Lower leg skin (tissue), 3 donors: ENCODE measurements around the gene ATP4A.

Source experiments
- CTCF ChIP-seq, 3 donors: fragments of 450-650 bp; IDR thresholded peaks; one replicate each; pipeline ENCODE4 v1.5.1; 2016; ENCODE audit warnings: antibody characterized with exemption in 3 of 3, mild to moderate bottlenecking in 3 of 3, moderate library complexity in 2 of 3
- POLR2A ChIP-seq, 2 donors: fragments of 450-650 bp; IDR thresholded peaks; one replicate each; pipeline ENCODE4 v1.6.1; 2016 to 2017; ENCODE audit warnings: antibody characterized with exemption in 2 of 2, mild to moderate bottlenecking in 1 of 2, moderate library complexity in 1 of 2

DNA sequence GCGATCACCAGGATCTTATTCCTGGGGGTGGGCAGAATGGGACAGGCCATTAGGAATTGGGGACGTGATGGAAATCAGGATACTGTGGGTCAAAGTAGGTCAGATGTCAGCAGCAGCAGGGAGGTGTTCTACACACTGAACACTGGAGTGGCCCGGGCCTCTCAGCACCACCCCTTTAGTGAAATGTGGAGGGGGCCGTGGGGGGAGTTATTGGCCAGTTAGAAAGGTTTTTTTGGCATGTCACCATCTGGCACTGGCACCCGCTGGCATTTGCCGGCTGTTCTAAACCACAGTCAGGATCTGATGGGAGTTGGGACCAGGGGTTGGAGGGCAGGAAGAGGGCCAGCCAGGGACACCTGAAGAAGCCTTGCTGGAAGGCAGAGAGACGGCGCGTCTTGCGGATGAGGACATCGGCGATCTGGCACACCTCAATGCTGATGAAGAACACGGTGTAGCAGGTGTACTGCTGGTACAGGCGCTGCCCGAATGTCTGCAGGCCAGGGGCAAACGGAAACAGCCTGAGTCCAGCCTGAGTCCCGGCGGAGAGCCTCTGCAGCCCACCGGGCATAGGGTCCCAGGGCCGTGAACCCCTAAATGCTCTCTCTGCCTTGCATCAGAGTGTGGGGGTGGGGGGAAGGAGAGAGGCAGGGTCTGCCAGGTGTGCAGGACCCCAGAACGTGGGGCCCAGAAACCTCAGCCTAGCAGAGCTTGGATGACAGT is 12.2 kb downstream of the ATP4A start:
- no peak for TF ChIP-seq CTCF (IDR thresholded peaks at IDR 0.05)
- TF ChIP-seq POLR2A (IDR thresholded peaks at IDR 0.05) = no peak
